HFFc6 (cell line): ENCODE data around the gene MAP2K5. TPM values are rescaled to one million over a fixed set of nuclear protein-coding genes. Genes with fewer than 3 reads are reported as not detected.

Experiments
- DNase-seq: peaks from one replicate; pipeline ENCODE4 v3.0.0-alpha.2; 2018
- H3K27ac Mint-ChIP-seq: 2 replicates; pipeline ENCODE4 v1.8.0; 2020; ENCODE audit warnings: mild to moderate bottlenecking, mixed read lengths
- H3K27me3 Mint-ChIP-seq: 2 replicates; pipeline ENCODE4 v1.8.0; 2021; ENCODE audit warnings: mild to moderate bottlenecking, moderate library complexity, mixed read lengths; ENCODE audit not compliant: insufficient read depth
- H3K36me3 Mint-ChIP-seq: 2 replicates; pipeline ENCODE4 v1.8.0; 2021; ENCODE audit warnings: low read depth, mixed read lengths
- H3K4me1 Mint-ChIP-seq: 2 replicates; pipeline ENCODE4 v1.8.0; 2020; ENCODE audit warnings: low read depth, mixed read lengths
- H3K4me3 Mint-ChIP-seq: 2 replicates; pipeline ENCODE4 v1.8.0; 2020; ENCODE audit warnings: mild to moderate bottlenecking, moderate library complexity, mixed read lengths
- H3K9me3 Mint-ChIP-seq: 2 replicates; pipeline ENCODE4 v1.8.0; 2020; ENCODE audit warnings: mild to moderate bottlenecking, mixed read lengths
- total RNA-seq, 6 experiments: library from RNA; stranded (reverse); fragmentation: NEBNext Ultra II Directional; extraction: Animal tissue kit (Norgen Biotek cat#: 25700); gene quantifications; 2 replicates in 1 of 6; 3 replicates in 5 of 6; pipeline ENCODE4 v1.2.3, GENCODE V29; 2021
- TF ChIP-seq, protein P1 (sequence below): fragments of 200-600 bp; sonication (generic); IDR thresholded peaks from 2 replicates; pipeline ENCODE4 v1.5.0; 2021; ENCODE audit warnings: antibody characterized with exemption, mild to moderate bottlenecking

The MAP2K5 gene
- total RNA-seq, 6 experiments from 2014 or later, result 10.2 to 14.3 (median 13.3) TPM

DNA sequence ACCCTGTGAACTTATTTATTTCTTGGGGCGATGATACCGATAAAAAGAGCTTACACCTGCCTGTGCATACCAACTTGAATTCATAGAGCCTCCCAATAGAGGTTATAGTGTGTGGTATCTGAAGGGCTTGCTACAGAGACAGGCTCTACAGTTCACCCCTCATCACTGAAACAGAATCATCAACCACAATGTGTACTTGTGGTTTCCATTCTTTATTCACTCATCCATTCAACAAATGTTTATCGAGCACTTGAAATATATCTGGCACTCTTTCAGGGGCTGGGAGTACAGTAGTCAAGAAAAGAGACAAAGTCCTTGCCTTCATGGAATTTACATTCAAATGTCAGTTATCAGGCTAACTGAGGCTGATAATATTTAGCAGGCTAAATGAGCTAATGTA lies 148.4 kb downstream of the MAP2K5 start:
- no peak for DNase-seq
- TF ChIP-seq, protein P1, sequence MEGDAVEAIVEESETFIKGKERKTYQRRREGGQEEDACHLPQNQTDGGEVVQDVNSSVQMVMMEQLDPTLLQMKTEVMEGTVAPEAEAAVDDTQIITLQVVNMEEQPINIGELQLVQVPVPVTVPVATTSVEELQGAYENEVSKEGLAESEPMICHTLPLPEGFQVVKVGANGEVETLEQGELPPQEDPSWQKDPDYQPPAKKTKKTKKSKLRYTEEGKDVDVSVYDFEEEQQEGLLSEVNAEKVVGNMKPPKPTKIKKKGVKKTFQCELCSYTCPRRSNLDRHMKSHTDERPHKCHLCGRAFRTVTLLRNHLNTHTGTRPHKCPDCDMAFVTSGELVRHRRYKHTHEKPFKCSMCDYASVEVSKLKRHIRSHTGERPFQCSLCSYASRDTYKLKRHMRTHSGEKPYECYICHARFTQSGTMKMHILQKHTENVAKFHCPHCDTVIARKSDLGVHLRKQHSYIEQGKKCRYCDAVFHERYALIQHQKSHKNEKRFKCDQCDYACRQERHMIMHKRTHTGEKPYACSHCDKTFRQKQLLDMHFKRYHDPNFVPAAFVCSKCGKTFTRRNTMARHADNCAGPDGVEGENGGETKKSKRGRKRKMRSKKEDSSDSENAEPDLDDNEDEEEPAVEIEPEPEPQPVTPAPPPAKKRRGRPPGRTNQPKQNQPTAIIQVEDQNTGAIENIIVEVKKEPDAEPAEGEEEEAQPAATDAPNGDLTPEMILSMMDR, result no peak
- Mint-ChIP-seq H3K27ac (no peak overlapping the region), H3K27me3 (no peaks in the 10 kb centered on the region), H3K9me3 (peaks cover 1% of the 10 kb centered on the region), H3K4me3 (no peak overlapping the region), H3K4me1 (no peaks in the 10 kb centered on the region), H3K36me3 (peaks cover 6% of the 10 kb centered on the region; the same call in 1 of the 2 replicates)

DNA sequence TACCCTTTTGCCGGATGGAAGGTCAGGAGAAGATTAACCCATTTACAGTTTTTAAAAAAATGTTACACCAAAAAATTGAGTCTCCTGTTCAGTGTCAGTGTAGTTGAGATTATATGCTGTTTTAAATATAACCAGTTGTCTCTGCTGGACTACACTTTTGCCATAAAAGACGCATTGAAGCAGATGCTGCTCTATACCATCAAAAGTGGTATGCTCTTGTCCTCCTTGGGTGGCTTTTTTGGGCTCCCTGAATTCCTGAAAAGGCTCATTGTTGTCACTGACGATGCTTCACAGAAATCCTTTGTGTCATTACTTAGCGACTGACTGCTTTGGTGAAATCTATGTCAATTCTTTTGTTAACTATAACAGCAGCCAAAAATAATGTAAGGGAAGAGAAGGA lies 148.9 kb downstream of the MAP2K5 start:
- no peaks in the 10 kb centered on the region for H3K9me3 Mint-ChIP-seq
- no peak overlapping the region for H3K27ac Mint-ChIP-seq
- TF ChIP-seq, protein P1, result no peak
- H3K27me3 Mint-ChIP-seq, result no peaks in the 10 kb centered on the region
- no peaks in the 10 kb centered on the region for H3K4me1 Mint-ChIP-seq
- no peak for DNase-seq
- H3K36me3 Mint-ChIP-seq, result 0 out of 2 replicates have a peak, but pooled peaks cover 4% of the 10 kb centered on the region
- no peak overlapping the region for H3K4me3 Mint-ChIP-seq

DNA sequence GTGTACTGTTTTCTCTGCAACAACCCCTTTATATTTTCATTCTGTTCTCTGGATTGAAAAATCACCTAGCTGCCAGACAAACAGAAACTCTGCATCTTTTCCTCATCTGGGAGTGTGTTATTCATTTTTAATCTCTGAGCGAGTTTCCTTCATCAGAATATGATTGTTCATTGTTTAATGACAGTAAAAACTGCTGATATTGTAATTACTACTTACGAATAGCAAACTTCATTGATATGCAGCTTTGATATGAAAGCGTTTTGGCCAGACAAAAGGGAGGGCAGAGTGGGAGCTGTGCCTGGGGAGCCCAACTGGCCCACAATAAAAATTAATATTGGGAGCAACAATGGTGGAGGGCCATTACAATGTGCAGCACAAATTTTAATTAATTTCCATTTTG lies 150.1 kb downstream of the MAP2K5 start:
- Mint-ChIP-seq H3K27ac (no peak overlapping the region), H3K36me3 (0 out of 2 replicates have a peak, but pooled peaks cover 4% of the 10 kb centered on the region), H3K9me3 (no peaks in the 10 kb centered on the region), H3K4me3 (no peak overlapping the region), H3K27me3 (no peaks in the 10 kb centered on the region), H3K4me1 (no peaks in the 10 kb centered on the region)
- TF ChIP-seq, protein P1, result no peak
- no peak for DNase-seq

DNA sequence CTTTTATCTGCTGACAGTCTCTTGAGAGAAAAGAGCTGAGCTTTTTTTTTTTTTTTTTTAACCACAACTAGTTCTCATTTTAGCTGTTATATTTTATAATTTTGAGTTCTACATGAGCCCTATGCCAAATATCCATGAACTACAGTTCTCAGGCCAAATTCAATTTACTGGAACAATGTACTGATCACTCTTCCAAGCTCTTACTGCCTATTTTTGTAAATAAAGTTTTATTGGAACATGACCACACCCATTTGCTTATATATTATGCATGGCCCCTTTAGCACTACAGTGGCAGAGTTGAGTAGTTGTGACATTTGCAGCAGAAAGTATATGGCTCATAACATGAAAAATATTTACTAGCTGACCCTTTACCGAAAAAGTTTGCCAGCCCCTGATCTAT lies 153.6 kb downstream of the MAP2K5 start:
- TF ChIP-seq, protein P1, result no peak
- H3K4me3 Mint-ChIP-seq, result no peak overlapping the region
- no peak overlapping the region for H3K27ac Mint-ChIP-seq
- H3K36me3 Mint-ChIP-seq, result 0 out of 2 replicates have a peak, but pooled peaks cover 4% of the 10 kb centered on the region
- DNase-seq, result no peak
- no peaks in the 10 kb centered on the region for H3K9me3 Mint-ChIP-seq
- H3K27me3 Mint-ChIP-seq, result no peaks in the 10 kb centered on the region
- peaks cover 20% of the 10 kb centered on the region for H3K4me1 Mint-ChIP-seq

DNA sequence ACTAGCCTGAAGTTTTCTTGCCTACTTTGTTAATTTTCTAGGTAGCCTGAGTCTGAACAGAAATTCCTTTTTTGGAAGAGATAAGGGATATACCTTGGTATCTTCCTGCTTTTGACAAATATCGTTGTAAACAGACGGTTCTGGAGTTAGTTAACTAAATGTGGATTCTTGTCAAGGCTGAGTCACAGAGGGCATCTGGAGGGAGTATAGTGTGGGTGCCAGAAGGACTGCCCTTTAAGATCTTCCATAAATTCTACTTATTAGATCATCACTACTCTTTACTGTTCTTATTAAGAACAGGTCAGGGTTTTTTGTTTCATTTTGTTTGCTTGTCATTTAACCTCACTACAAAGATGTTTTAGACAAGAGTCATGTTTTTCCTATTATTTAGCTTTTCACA lies 157.5 kb downstream of the MAP2K5 start:
- no peaks in the 10 kb centered on the region for H3K9me3 Mint-ChIP-seq
- H3K27me3 Mint-ChIP-seq, result no peaks in the 10 kb centered on the region
- peaks cover 1% of the 10 kb centered on the region; the same call in 1 of the 2 replicates for H3K36me3 Mint-ChIP-seq
- H3K4me1 Mint-ChIP-seq, result peaks cover 34% of the 10 kb centered on the region
- TF ChIP-seq, protein P1, result no peak
- peak; percentile 23 for DNase-seq
- peak overlapping the region; percentile 60 for H3K27ac Mint-ChIP-seq
- H3K4me3 Mint-ChIP-seq, result peak overlapping the region; percentile 52

DNA sequence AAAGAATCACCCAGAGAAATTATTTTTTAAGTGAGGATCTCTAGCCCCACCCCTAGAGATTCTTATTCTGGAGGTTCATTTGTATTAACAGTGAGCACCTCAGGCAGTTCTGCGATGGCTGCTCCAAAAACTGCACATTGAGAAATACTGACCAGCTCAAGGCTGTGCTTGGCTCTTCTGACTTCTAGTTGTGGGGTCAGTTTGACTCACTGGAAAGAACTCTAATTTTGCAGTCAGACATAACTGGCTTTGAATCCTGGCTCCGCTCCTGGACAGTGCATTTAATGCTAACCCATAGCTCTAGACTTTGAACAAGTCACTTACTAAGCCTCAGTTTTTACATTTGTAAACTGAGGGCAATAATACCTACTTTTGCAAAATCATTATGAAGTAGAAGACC lies 159.2 kb downstream of the MAP2K5 start:
- Mint-ChIP-seq H3K27me3 (no peaks in the 10 kb centered on the region), H3K36me3 (peaks cover 4% of the 10 kb centered on the region; the same call in 1 of the 2 replicates), H3K27ac (no peak overlapping the region; the same call in 1 of the 2 replicates), H3K4me1 (peaks cover 34% of the 10 kb centered on the region), H3K4me3 (no peak overlapping the region), H3K9me3 (no peaks in the 10 kb centered on the region)
- TF ChIP-seq, protein P1, result no peak
- DNase-seq, result peak; percentile 37
